H9 (cell line): ENCODE results near the gene SLC10A3. TPM values are rescaled to one million over a fixed set of nuclear protein-coding genes. Genes with fewer than 3 reads are reported as not detected.

Source experiments
- DNase-seq: peaks from one replicate; pipeline ENCODE4 v3.0.0-alpha.2; 2017
- H2AFZ ChIP-seq: one replicate; pipeline ENCODE4 v1.6.1; 2013; ENCODE audit warnings: mild to moderate bottlenecking, low read length, control low read depth, moderate library complexity
- H2AK5ac ChIP-seq: 2 replicates; pipeline ENCODE4 v1.6.1; 2013; ENCODE audit warnings: low read length, control low read depth, mixed read lengths; ENCODE audit not compliant: insufficient read length
- H2BK120ac ChIP-seq: one replicate; pipeline ENCODE4 v1.6.1; 2013; ENCODE audit warnings: low read depth, mild to moderate bottlenecking, low read length, control low read depth, inconsistent platforms; ENCODE audit not compliant: poor library complexity, severe bottlenecking
- H2BK12ac ChIP-seq: 2 replicates; pipeline ENCODE4 v1.6.1; 2013; ENCODE audit warnings: low read length, control low read depth, mixed read lengths, low read depth; ENCODE audit not compliant: insufficient read length
- H2BK15ac ChIP-seq: 2 replicates; pipeline ENCODE4 v1.6.1; 2013; ENCODE audit warnings: low read depth, low read length, control low read depth
- H2BK20ac ChIP-seq: one replicate; pipeline ENCODE4 v1.6.1; 2013; ENCODE audit warnings: low read depth, mild to moderate bottlenecking, low read length, control low read depth, inconsistent platforms; ENCODE audit not compliant: poor library complexity, severe bottlenecking
- H2BK5ac ChIP-seq: 2 replicates; pipeline ENCODE4 v1.6.1; 2013; ENCODE audit warnings: low read length, control low read depth, mixed read lengths; ENCODE audit not compliant: insufficient read length
- H3K14ac ChIP-seq: 2 replicates; pipeline ENCODE4 v1.6.1; 2013; ENCODE audit warnings: low read length, control low read depth; ENCODE audit not compliant: insufficient read depth
- H3K18ac ChIP-seq: 2 replicates; pipeline ENCODE4 v1.6.1; 2013; ENCODE audit warnings: low read depth, mild to moderate bottlenecking, mixed read lengths, low read length, control low read depth; ENCODE audit not compliant: insufficient read length
- H3K23ac ChIP-seq: 2 replicates; pipeline ENCODE4 v1.6.1; 2013; ENCODE audit warnings: low read length, control low read depth, mixed read lengths, low read depth; ENCODE audit not compliant: insufficient read length
- H3K23me2 ChIP-seq: 2 replicates; pipeline ENCODE4 v1.6.1; 2013; ENCODE audit warnings: low read depth, mild to moderate bottlenecking, mixed read lengths, low read length, control low read depth; ENCODE audit not compliant: insufficient read length, poor library complexity, severe bottlenecking
- H3K27ac ChIP-seq: 2 replicates; pipeline ENCODE4 v1.5.1; 2013; ENCODE audit warnings: low read length, control low read depth, mixed read lengths, low read depth; ENCODE audit not compliant: insufficient read length
- H3K27me3 ChIP-seq: 2 replicates; pipeline ENCODE4 v1.6.1; 2013; ENCODE audit warnings: low read length, control low read depth, inconsistent platforms; ENCODE audit not compliant: insufficient read depth
- H3K4ac ChIP-seq: 2 replicates; pipeline ENCODE4 v1.6.1; 2013; ENCODE audit warnings: low read depth, mild to moderate bottlenecking, control low read depth, inconsistent platforms, low read length, moderate library complexity
- H3K4me1 ChIP-seq: 2 replicates; pipeline ENCODE4 v1.6.1; 2013; ENCODE audit warnings: low read length, control low read depth, inconsistent platforms; ENCODE audit not compliant: insufficient read depth
- H3K4me2 ChIP-seq: 2 replicates; pipeline ENCODE4 v1.6.1; 2013; ENCODE audit warnings: low read length, control low read depth, mixed read lengths; ENCODE audit not compliant: insufficient read length, insufficient read depth
- H3K56ac ChIP-seq: 2 replicates; pipeline ENCODE4 v1.6.1; 2013; ENCODE audit warnings: low read depth, mild to moderate bottlenecking, mixed read lengths, low read length, control low read depth; ENCODE audit not compliant: insufficient read length
- H3K79me1 ChIP-seq: 2 replicates; pipeline ENCODE4 v1.6.1; 2013; ENCODE audit warnings: low read depth, mild to moderate bottlenecking, moderate library complexity, low read length, control low read depth, inconsistent platforms; ENCODE audit not compliant: insufficient read depth, poor library complexity, severe bottlenecking
- H3K79me2 ChIP-seq: 2 replicates; pipeline ENCODE4 v1.6.1; 2013; ENCODE audit warnings: low read length, control low read depth, inconsistent platforms; ENCODE audit not compliant: insufficient read depth
- H3K9ac ChIP-seq: 2 replicates; pipeline ENCODE4 v1.6.1; 2013; ENCODE audit warnings: low read length, control low read depth, mixed read lengths; ENCODE audit not compliant: insufficient read length; ENCODE audit errors: extremely low read depth
- H3K9me3 ChIP-seq: one replicate; pipeline ENCODE4 v1.6.1; 2013; ENCODE audit warnings: low read depth, low read length, inconsistent platforms; ENCODE audit not compliant: control insufficient read depth
- H3T11ph ChIP-seq: one replicate; pipeline ENCODE4 v1.6.1; 2013; ENCODE audit warnings: mild to moderate bottlenecking, low read length, control low read depth, inconsistent platforms
- H4K20me1 ChIP-seq: one replicate; pipeline ENCODE4 v1.6.1; 2013; ENCODE audit not compliant: control insufficient read depth, insufficient read length, insufficient read depth
- H4K5ac ChIP-seq: 2 replicates; pipeline ENCODE4 v1.6.1; 2013; ENCODE audit warnings: low read depth, mild to moderate bottlenecking, mixed read lengths, low read length, control low read depth; ENCODE audit not compliant: insufficient read length
- H4K8ac ChIP-seq: replicated peaks from 2 replicates; pipeline ENCODE4 v1.6.1; 2013; ENCODE audit warnings: low read length, control low read depth, mixed read lengths, low read depth; ENCODE audit not compliant: insufficient read length
- H4K91ac ChIP-seq: 2 replicates; pipeline ENCODE4 v1.6.1; 2013; ENCODE audit warnings: low read depth, mild to moderate bottlenecking, moderate library complexity, mixed read lengths, low read length, control low read depth; ENCODE audit not compliant: insufficient read length
- H3K27ac Mint-ChIP-seq, 3 experiments: 2 replicates in 2 of 3; 3 replicates in 1 of 3; pipeline ENCODE4 v1.8.0; 2020 to 2021; ENCODE audit warnings: mixed read lengths in 3 of 3, mild to moderate bottlenecking in 1 of 3, moderate library complexity in 1 of 3
- H3K27me3 Mint-ChIP-seq: 2 replicates; pipeline ENCODE4 v1.8.0; 2021; ENCODE audit warnings: low read depth, mild to moderate bottlenecking, moderate library complexity, mixed read lengths
- H3K36me3 Mint-ChIP-seq, 3 experiments: 2 replicates in 2 of 3; 3 replicates in 1 of 3; pipeline ENCODE4 v1.8.0; 2020 to 2021; ENCODE audit warnings: low read depth in 3 of 3, mixed read lengths in 3 of 3; ENCODE audit not compliant: insufficient read depth in 1 of 3
- H3K4me1 Mint-ChIP-seq, 2 experiments: 2 replicates each; pipeline ENCODE4 v1.8.0; 2020; ENCODE audit warnings: mixed read lengths in 2 of 2
- H3K4me3 Mint-ChIP-seq, 2 experiments: 2 replicates in 1 of 2; 3 replicates in 1 of 2; pipeline ENCODE4 v1.8.0; 2020 to 2021; ENCODE audit warnings: mild to moderate bottlenecking in 2 of 2, mixed read lengths in 2 of 2, moderate library complexity in 1 of 2
- H3K9me3 Mint-ChIP-seq, 2 experiments: 2 replicates in 1 of 2; 3 replicates in 1 of 2; pipeline ENCODE4 v1.8.0; 2020; ENCODE audit warnings: mild to moderate bottlenecking in 2 of 2, mixed read lengths in 2 of 2, moderate library complexity in 1 of 2
- CTCF ChIP-seq: fragments of 200-600 bp; sonication (generic); conservative IDR thresholded peaks from 3 replicates; pipeline ENCODE4 v1.8.0; 2021; ENCODE audit warnings: antibody characterized with exemption, mild to moderate bottlenecking
- WGBS: extraction: QIAGEN DNeasy Blood & Tissue Kit; methylation state at CpG from one replicate; pipeline ENCODE4 v1.1.7; 2013; ENCODE audit warnings: missing lambda C conversion rate, low lambda C conversion rate, mixed read lengths; ENCODE audit not compliant: insufficient read length; ENCODE audit errors: extremely low coverage; 5-methylcytosine and 5-hydroxymethylcytosine counted together
- total RNA-seq: library from RNA; stranded (reverse); gene quantifications from 2 replicates; pipeline ENCODE4 v1.2.1, GENCODE V29; 2021

SLC10A3 gene
- total RNA-seq, 1 experiment from 2014 or later, result 8.8 TPM

- Mint-ChIP-seq H3K4me1 (peaks cover 14 to 17% of the 10 kb centered on the region in 2 experiments), H3K9me3 (peaks cover 45 to 48% of the 10 kb centered on the region in 2 experiments), H3K27ac (peak overlapping the region; percentile 94 to 99 (median 95); a peak in 6 of 7 replicates), H3K4me3 (peak overlapping the region; percentile 60 to 82), H3K36me3 (peaks cover 3 to 7% (median 6%) of the 10 kb centered on the region in 3 experiments; a peak in 4 of 7 replicates), H3K27me3 (peaks cover 18% of the 10 kb centered on the region)
- H3K79me2 ChIP-seq, result no peaks in the 10 kb centered on the region
- H3K56ac ChIP-seq, result no peak overlapping the region
- no peak overlapping the region for H2BK5ac ChIP-seq
- DNase-seq, result peak; percentile 59
- H4K8ac ChIP-seq, result no peak overlapping the region
- H2AK5ac ChIP-seq, result no peak overlapping the region
- H3K9ac ChIP-seq, result peak overlapping the region; percentile 11
- H4K20me1 ChIP-seq, result no peaks in the 10 kb centered on the region
- H3T11ph ChIP-seq, result no peak overlapping the region
- H3K23ac ChIP-seq, result no peak overlapping the region
- H2BK12ac ChIP-seq, result no peak overlapping the region
- no peak overlapping the region for H4K5ac ChIP-seq
- peaks cover 13% of the 10 kb centered on the region for H3K9me3 ChIP-seq
- WGBS, result no CpG with 5 or more reads among the region's 19 CpGs
- peaks cover 15% of the 10 kb centered on the region for H3K23me2 ChIP-seq
- no peak overlapping the region for H2BK20ac ChIP-seq
- no peak for TF ChIP-seq CTCF
- H3K14ac ChIP-seq, result no peak overlapping the region
- H2AFZ ChIP-seq, result no peak overlapping the region
- no peak overlapping the region for H3K4ac ChIP-seq
- H3K27ac ChIP-seq, result peak overlapping the region; percentile 33
- H2BK120ac ChIP-seq, result no peak overlapping the region
- H3K4me2 ChIP-seq, result peak overlapping the region; percentile 71
- no peaks in the 10 kb centered on the region; the same call in 1 of the 2 replicates for H3K27me3 ChIP-seq
- H2BK15ac ChIP-seq, result no peak overlapping the region
- peak overlapping the region; percentile 68 for H3K18ac ChIP-seq
- H4K91ac ChIP-seq, result no peak overlapping the region
- no peaks in the 10 kb centered on the region for H3K4me1 ChIP-seq
- H3K79me1 ChIP-seq, result no peaks in the 10 kb centered on the region
Observed at GRCh38 chrX:154516656-154517100, 26.2 kb upstream of the SLC10A3 start.
